Astrocyte of the cerebellum (primary cell): Measurements from ENCODE around the gene FHOD3.

Source experiments
- DNase-seq: peaks from one replicate; pipeline ENCODE4 v3.0.0-alpha.2; 2011; ENCODE audit warnings: low read depth
- H3K4me3 ChIP-seq: 2 replicates; pipeline ENCODE4 v1.5.1; 2011; ENCODE audit warnings: mild to moderate bottlenecking, low read depth, low read length, moderate library complexity
- in situ Hi-C: cut with HindIII; loops from 2 replicates; pipeline ENCODE4 v1.10.0; 2017; ENCODE audit warnings: low sequenced_read_pairs
- TF ChIP-seq, protein P1 (sequence below): IDR thresholded peaks from 2 replicates; pipeline ENCODE4 v1.5.1; 2012; ENCODE audit warnings: low read length, low read depth, moderate library complexity, mild to moderate bottlenecking; ENCODE audit errors: missing control alignments

FHOD3 gene

DNA sequence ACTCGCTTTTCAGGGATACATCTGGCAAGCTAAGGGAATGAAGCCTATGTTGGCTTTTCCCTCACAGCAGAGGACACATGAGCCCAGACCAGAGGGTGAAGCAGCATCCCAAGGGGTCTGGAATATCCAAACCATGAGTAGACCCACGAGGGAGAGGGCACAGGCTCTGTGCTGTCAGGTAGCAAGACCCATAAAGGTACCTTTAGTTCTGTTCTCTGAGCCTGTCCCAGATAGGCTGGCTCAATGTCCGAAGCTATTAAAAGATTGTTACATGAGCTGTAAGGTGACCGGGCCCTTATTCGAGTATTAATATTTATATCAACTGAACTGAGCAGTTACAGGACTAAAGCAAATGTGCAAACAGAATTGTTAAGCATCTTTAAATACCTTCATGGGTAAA is 479.1 kb downstream of the FHOD3 start:
- DNase-seq: no peak
- in situ Hi-C loops: no loop called here
- TF ChIP-seq, protein P1, sequence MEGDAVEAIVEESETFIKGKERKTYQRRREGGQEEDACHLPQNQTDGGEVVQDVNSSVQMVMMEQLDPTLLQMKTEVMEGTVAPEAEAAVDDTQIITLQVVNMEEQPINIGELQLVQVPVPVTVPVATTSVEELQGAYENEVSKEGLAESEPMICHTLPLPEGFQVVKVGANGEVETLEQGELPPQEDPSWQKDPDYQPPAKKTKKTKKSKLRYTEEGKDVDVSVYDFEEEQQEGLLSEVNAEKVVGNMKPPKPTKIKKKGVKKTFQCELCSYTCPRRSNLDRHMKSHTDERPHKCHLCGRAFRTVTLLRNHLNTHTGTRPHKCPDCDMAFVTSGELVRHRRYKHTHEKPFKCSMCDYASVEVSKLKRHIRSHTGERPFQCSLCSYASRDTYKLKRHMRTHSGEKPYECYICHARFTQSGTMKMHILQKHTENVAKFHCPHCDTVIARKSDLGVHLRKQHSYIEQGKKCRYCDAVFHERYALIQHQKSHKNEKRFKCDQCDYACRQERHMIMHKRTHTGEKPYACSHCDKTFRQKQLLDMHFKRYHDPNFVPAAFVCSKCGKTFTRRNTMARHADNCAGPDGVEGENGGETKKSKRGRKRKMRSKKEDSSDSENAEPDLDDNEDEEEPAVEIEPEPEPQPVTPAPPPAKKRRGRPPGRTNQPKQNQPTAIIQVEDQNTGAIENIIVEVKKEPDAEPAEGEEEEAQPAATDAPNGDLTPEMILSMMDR: no peak
- H3K4me3 ChIP-seq: no peak overlapping the region

DNA sequence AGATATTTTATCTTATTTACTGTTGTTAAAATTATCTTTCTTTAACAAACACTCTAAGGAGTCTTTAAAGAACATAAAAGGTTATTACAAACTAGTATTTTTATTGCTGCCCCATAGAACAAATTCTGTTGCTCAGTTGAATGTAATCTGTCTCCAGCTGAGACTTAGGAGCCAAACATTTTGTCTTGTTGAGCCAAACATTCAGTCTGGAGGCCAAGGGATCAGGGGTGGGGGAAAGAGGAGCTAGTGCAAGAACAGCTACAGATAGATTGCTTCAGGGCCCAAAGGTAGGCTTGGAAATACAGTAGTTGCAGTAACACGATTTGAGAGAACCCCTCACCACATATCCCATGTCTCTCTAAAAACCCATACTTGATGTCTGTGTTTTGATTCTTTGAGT is 480.1 kb downstream of the FHOD3 start:
- no peak for DNase-seq
- TF ChIP-seq, protein P1: no peak
- H3K4me3 ChIP-seq: no peak overlapping the region
- in situ Hi-C loops: no loop called here

DNA sequence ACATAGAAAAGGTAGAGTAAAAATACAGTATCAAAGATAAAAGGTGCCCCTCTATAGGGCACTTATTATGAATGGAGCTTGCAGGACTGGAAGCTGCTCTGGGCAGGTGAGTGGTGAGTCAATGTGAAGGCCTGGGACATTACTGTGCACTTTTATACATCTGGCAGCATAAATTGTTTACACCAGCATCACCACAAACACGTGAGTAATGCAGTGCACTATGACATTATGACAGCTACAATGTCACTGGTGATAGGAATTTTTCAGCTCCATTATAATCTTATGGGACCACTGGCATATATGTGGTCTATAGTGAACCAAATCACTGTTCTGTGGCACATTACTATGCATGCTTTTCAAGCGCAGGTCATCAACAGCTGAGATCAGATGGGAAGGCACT is 483.2 kb downstream of the FHOD3 start:
- in situ Hi-C loops: no loop called here
- TF ChIP-seq, protein P1: no peak
- no peak overlapping the region for H3K4me3 ChIP-seq
- DNase-seq: no peak

DNA sequence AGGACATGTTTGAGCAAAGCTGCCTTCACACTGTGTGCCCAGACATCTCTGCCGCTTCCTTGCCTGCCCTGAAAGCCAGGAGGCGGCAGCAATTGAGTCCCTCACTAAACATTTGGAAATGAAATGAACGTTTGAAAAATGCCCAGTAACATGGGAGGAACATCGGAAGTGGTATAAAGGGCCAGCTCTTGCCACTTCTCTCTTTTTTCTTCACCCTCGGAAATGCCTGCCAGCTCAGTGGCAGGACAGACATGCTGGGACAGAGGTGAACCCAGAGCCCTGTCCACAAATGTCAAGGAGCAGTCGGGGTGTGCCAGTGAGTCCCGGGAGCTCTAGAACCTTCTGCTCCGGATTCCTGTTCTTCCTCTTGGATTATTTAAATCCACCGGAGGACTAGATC is 485.2 kb downstream of the FHOD3 start:
- in situ Hi-C loops: no loop called here
- H3K4me3 ChIP-seq: no peak overlapping the region
- TF ChIP-seq, protein P1: no peak
- no peak for DNase-seq

DNA sequence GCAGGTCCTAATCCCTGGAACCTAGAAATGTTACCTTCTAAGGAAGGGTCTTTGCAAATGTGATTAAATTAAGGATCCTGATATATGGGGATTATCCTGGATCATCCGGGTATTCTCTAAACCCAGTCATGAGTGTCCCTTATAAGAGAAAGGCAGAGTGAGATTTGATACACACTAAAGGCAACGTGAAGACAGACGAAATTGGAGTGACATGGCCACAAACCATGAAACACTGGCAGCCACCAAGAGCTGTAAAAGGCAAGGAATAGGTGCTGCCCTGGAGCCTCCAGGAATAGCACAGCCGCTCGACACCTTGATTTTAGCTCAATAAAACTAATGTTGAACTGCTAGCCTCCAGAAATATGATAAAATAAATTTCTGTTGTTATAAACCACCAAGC is 486.3 kb downstream of the FHOD3 start:
- no peak for DNase-seq
- in situ Hi-C loops: no loop called here
- no peak overlapping the region for H3K4me3 ChIP-seq
- TF ChIP-seq, protein P1: no peak

DNA sequence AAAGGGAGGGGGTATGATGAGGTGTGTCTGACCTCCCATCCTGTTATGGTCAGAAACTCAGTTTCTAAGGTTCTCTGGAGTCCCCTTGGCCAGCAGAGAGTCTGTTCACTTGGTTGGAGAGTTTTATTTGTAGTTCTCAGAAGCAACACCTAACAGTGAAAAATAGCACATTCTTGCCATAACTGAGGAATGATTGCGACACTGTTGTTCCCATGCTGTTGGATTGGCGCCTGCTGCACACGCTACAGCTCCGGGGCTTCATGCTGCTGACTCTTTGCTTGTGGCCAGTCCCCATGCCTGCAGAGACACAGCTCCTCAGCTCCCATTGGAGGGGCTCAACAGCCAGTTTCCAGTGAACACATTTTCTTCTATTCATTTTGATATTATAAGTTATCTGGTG is 489.2 kb downstream of the FHOD3 start:
- DNase-seq: peak; percentile 78
- no peak overlapping the region for H3K4me3 ChIP-seq
- TF ChIP-seq, protein P1: no peak
- in situ Hi-C loops: no loop called here
